ENCODE data around the gene CRYL1.

The CRYL1 gene

GRCh38 chr13:20501592-20501991, 24.1 kb downstream of the CRYL1 start:
- H3K79me1 ChIP-seq (ENCODE audit: low read depth, low read length): peaks cover 6% of the 10 kb centered on the region
- peaks cover 4 to 11% of the 10 kb centered on the region in 2 donors for H3K9me3 ChIP-seq (replicated peaks in 1 of 2; ENCODE audit: control insufficient read depth in 2 of 2, insufficient read depth in 1 of 2, low read depth in 1 of 2, low read length in 2 of 2)
- no peak overlapping the region for H2BK120ac ChIP-seq (ENCODE audit: low read depth, low read length)
- H3K4me2 ChIP-seq (ENCODE audit: insufficient read depth, low read length, poor library complexity, severe bottlenecking): no peak overlapping the region
- H3K4me3 ChIP-seq (ENCODE audit: low read length in 2 of 2): no peak overlapping the region
- no peaks in the 10 kb centered on the region for H3K4me1 ChIP-seq (ENCODE audit: control insufficient read depth in 2 of 2, insufficient read depth in 1 of 2, low read depth in 1 of 2, low read length in 2 of 2)
- H2BK5ac ChIP-seq (ENCODE audit: low read length): no peak overlapping the region
- H3K18ac ChIP-seq (ENCODE audit: low read length): no peak overlapping the region
- H3K23ac ChIP-seq (ENCODE audit: low read depth, low read length, poor library complexity): no peak overlapping the region
- H2BK12ac ChIP-seq (ENCODE audit: low read length): no peak overlapping the region
- peaks cover 0 to 2% of the 10 kb centered on the region in 2 donors for H3K36me3 ChIP-seq (replicated peaks in 1 of 2; ENCODE audit: control insufficient read depth in 2 of 2, insufficient read depth in 2 of 2, low read length in 2 of 2)
- H3K14ac ChIP-seq (ENCODE audit: low read length): no peak overlapping the region
- no peak overlapping the region for H2AK5ac ChIP-seq (ENCODE audit: low read depth, low read length)
- H4K8ac ChIP-seq (ENCODE audit: low read depth, low read length): no peak overlapping the region
- H2AFZ ChIP-seq (ENCODE audit: low read length): no peak overlapping the region
- no peak overlapping the region for H2BK15ac ChIP-seq (ENCODE audit: low read length)
- no peak overlapping the region for H3K4ac ChIP-seq (ENCODE audit: low read length)
- WGBS, 2 donors (ENCODE audit: extremely low coverage in 2 of 2, insufficient read length in 2 of 2, insufficient replicate concordance in 1 of 2): no CpG with 5 or more reads among the region's 4 CpGs
- no peak overlapping the region for H3K9ac ChIP-seq (ENCODE audit: low read depth, low read length, poor library complexity)
- no peak overlapping the region for H3K27ac ChIP-seq (replicated peaks; ENCODE audit: low read length)
- no peak for DNase-seq (ENCODE audit: low spot score)
- H4K91ac ChIP-seq (ENCODE audit: low read depth, low read length, poor library complexity): no peak overlapping the region
- peaks cover 0 to 4% (median 0%) of the 10 kb centered on the region in 3 experiments for H3K27me3 ChIP-seq (ENCODE audit: control insufficient read depth in 3 of 3, insufficient read depth in 3 of 3, low read depth in 1 of 3, low read length in 3 of 3)

- no peak overlapping the region for H3K4ac ChIP-seq (ENCODE audit: low read length)
- no peak overlapping the region for H3K27ac ChIP-seq (replicated peaks; ENCODE audit: low read length)
- H3K4me3 ChIP-seq (ENCODE audit: low read length in 2 of 2): no peak overlapping the region
- H3K9me3 ChIP-seq (replicated peaks in 1 of 2; ENCODE audit: control insufficient read depth in 2 of 2, insufficient read depth in 1 of 2, low read depth in 1 of 2, low read length in 2 of 2): peaks cover 4 to 11% of the 10 kb centered on the region in 2 donors
- H3K23ac ChIP-seq (ENCODE audit: low read depth, low read length, poor library complexity): no peak overlapping the region
- no peaks in the 10 kb centered on the region for H3K4me1 ChIP-seq (ENCODE audit: control insufficient read depth in 2 of 2, insufficient read depth in 1 of 2, low read depth in 1 of 2, low read length in 2 of 2)
- H3K9ac ChIP-seq (ENCODE audit: low read depth, low read length, poor library complexity): no peak overlapping the region
- no peak overlapping the region for H2BK120ac ChIP-seq (ENCODE audit: low read depth, low read length)
- H2BK12ac ChIP-seq (ENCODE audit: low read length): no peak overlapping the region
- no CpG with 5 or more reads among the region's 2 CpGs for WGBS, 2 donors (ENCODE audit: extremely low coverage in 2 of 2, insufficient read length in 2 of 2, insufficient replicate concordance in 1 of 2)
- peaks cover 0 to 2% of the 10 kb centered on the region in 2 donors for H3K36me3 ChIP-seq (replicated peaks in 1 of 2; ENCODE audit: control insufficient read depth in 2 of 2, insufficient read depth in 2 of 2, low read length in 2 of 2)
- no peak overlapping the region for H2BK15ac ChIP-seq (ENCODE audit: low read length)
- H2BK5ac ChIP-seq (ENCODE audit: low read length): no peak overlapping the region
- no peak overlapping the region for H2AK5ac ChIP-seq (ENCODE audit: low read depth, low read length)
- H3K79me1 ChIP-seq (ENCODE audit: low read depth, low read length): peaks cover 6% of the 10 kb centered on the region
- no peak overlapping the region for H3K14ac ChIP-seq (ENCODE audit: low read length)
- no peak overlapping the region for H3K4me2 ChIP-seq (ENCODE audit: insufficient read depth, low read length, poor library complexity, severe bottlenecking)
- H3K18ac ChIP-seq (ENCODE audit: low read length): no peak overlapping the region
- H4K8ac ChIP-seq (ENCODE audit: low read depth, low read length): no peak overlapping the region
- no peak overlapping the region for H4K91ac ChIP-seq (ENCODE audit: low read depth, low read length, poor library complexity)
- no peak overlapping the region for H2AFZ ChIP-seq (ENCODE audit: low read length)
- DNase-seq (ENCODE audit: low spot score): no peak
- H3K27me3 ChIP-seq (ENCODE audit: control insufficient read depth in 3 of 3, insufficient read depth in 3 of 3, low read depth in 1 of 3, low read length in 3 of 3): peaks cover 0 to 4% (median 0%) of the 10 kb centered on the region in 3 experiments
These were observed 24.5 kb downstream of the CRYL1 start for GRCh38 chr13:20501120-20501519.

- Histone ChIP-seq H3K4me1 (ENCODE audit: control insufficient read depth in 2 of 2, insufficient read depth in 1 of 2, low read depth in 1 of 2, low read length in 2 of 2) (no peaks in the 10 kb centered on the region), H3K36me3 (replicated peaks in 1 of 2; ENCODE audit: control insufficient read depth in 2 of 2, insufficient read depth in 2 of 2, low read length in 2 of 2) (peaks cover 0 to 2% of the 10 kb centered on the region in 2 donors), H3K27ac (replicated peaks; ENCODE audit: low read length) (no peak overlapping the region), H3K23ac (ENCODE audit: low read depth, low read length, poor library complexity) (no peak overlapping the region), H2BK12ac (ENCODE audit: low read length) (no peak overlapping the region), H4K91ac (ENCODE audit: low read depth, low read length, poor library complexity) (no peak overlapping the region), H2AFZ (ENCODE audit: low read length) (no peak overlapping the region), H3K4ac (ENCODE audit: low read length) (no peak overlapping the region), H2BK5ac (ENCODE audit: low read length) (no peak overlapping the region), H3K79me1 (ENCODE audit: low read depth, low read length) (peaks cover 6% of the 10 kb centered on the region), H3K14ac (ENCODE audit: low read length) (no peak overlapping the region), H3K9me3 (replicated peaks in 1 of 2; ENCODE audit: control insufficient read depth in 2 of 2, insufficient read depth in 1 of 2, low read depth in 1 of 2, low read length in 2 of 2) (peaks cover 4 to 11% of the 10 kb centered on the region in 2 donors), H2BK15ac (ENCODE audit: low read length) (no peak overlapping the region), H3K4me2 (ENCODE audit: insufficient read depth, low read length, poor library complexity, severe bottlenecking) (no peak overlapping the region), H3K27me3 (ENCODE audit: control insufficient read depth in 3 of 3, insufficient read depth in 3 of 3, low read depth in 1 of 3, low read length in 3 of 3) (peaks cover 0 to 4% (median 0%) of the 10 kb centered on the region in 3 experiments), H2BK120ac (ENCODE audit: low read depth, low read length) (no peak overlapping the region), H3K4me3 (ENCODE audit: low read length in 2 of 2) (no peak overlapping the region), H2AK5ac (ENCODE audit: low read depth, low read length) (no peak overlapping the region), H3K9ac (ENCODE audit: low read depth, low read length, poor library complexity) (no peak overlapping the region), H3K18ac (ENCODE audit: low read length) (no peak overlapping the region), H4K8ac (ENCODE audit: low read depth, low read length) (no peak overlapping the region)
- no CpG with 5 or more reads among the region's 2 CpGs for WGBS, 2 donors (ENCODE audit: extremely low coverage in 2 of 2, insufficient read length in 2 of 2, insufficient replicate concordance in 1 of 2)
- DNase-seq (ENCODE audit: low spot score): no peak
These were observed 25.7 kb downstream of the CRYL1 start for GRCh38 chr13:20499986-20500385.

- Histone ChIP-seq H3K4me1 (ENCODE audit: control insufficient read depth in 2 of 2, insufficient read depth in 1 of 2, low read depth in 1 of 2, low read length in 2 of 2) (no peaks in the 10 kb centered on the region), H2BK15ac (ENCODE audit: low read length) (no peak overlapping the region), H2AFZ (ENCODE audit: low read length) (no peak overlapping the region), H4K91ac (ENCODE audit: low read depth, low read length, poor library complexity) (no peak overlapping the region), H3K79me1 (ENCODE audit: low read depth, low read length) (peaks cover 9% of the 10 kb centered on the region), H3K27ac (replicated peaks; ENCODE audit: low read length) (no peak overlapping the region), H4K8ac (ENCODE audit: low read depth, low read length) (no peak overlapping the region), H3K4me3 (ENCODE audit: low read length in 2 of 2) (no peak overlapping the region), H3K4me2 (ENCODE audit: insufficient read depth, low read length, poor library complexity, severe bottlenecking) (no peak overlapping the region), H2BK120ac (ENCODE audit: low read depth, low read length) (no peak overlapping the region), H3K9ac (ENCODE audit: low read depth, low read length, poor library complexity) (no peak overlapping the region), H3K14ac (ENCODE audit: low read length) (no peak overlapping the region), H3K4ac (ENCODE audit: low read length) (no peak overlapping the region), H3K23ac (ENCODE audit: low read depth, low read length, poor library complexity) (no peak overlapping the region), H3K27me3 (ENCODE audit: control insufficient read depth in 3 of 3, insufficient read depth in 3 of 3, low read depth in 1 of 3, low read length in 3 of 3) (peaks cover 0 to 4% (median 0%) of the 10 kb centered on the region in 3 experiments), H3K36me3 (replicated peaks in 1 of 2; ENCODE audit: control insufficient read depth in 2 of 2, insufficient read depth in 2 of 2, low read length in 2 of 2) (peaks cover 0 to 2% of the 10 kb centered on the region in 2 donors), H2BK5ac (ENCODE audit: low read length) (no peak overlapping the region), H2BK12ac (ENCODE audit: low read length) (no peak overlapping the region), H3K18ac (ENCODE audit: low read length) (no peak overlapping the region), H2AK5ac (ENCODE audit: low read depth, low read length) (no peak overlapping the region), H3K9me3 (replicated peaks in 1 of 2; ENCODE audit: control insufficient read depth in 2 of 2, insufficient read depth in 1 of 2, low read depth in 1 of 2, low read length in 2 of 2) (peaks cover 4 to 11% of the 10 kb centered on the region in 2 donors)
- no peak for DNase-seq (ENCODE audit: low spot score)
These were observed 27.0 kb downstream of the CRYL1 start for GRCh38 chr13:20498659-20499058.

Data from neuronal stem cell (in vitro differentiated cells).